H1 (cell line): ENCODE measurements around the gene WNT9A. TPM values are rescaled to one million over a fixed set of nuclear protein-coding genes. Genes with fewer than 3 reads are reported as not detected.

Experiments used
- CTCF ChIA-PET: fragments of 300-600 bp; sonication (Branson Sonifier 250); formaldehyde crosslinking; loops from one replicate; lab custom pipeline; 2021; ENCODE audit not compliant: partially characterized antibody; lab: Charles Lee
- POLR2A ChIA-PET: fragments of 300-600 bp; sonication (Branson Sonifier 250); formaldehyde crosslinking; loops from one replicate; lab custom pipeline; 2021; ENCODE audit warnings: inconsistent platforms; ENCODE audit not compliant: partially characterized antibody; lab: Charles Lee
- DNase-seq, 2 experiments: peaks; one replicate each; pipeline versions ENCODE4 v3.0.0 to v3.0.0-alpha.2; 2010 to 2022; ENCODE audit warnings: low spot score in 2 of 2, low read depth in 1 of 2, mixed read lengths in 1 of 2
- FAIRE-seq: peaks from 2 replicates; lab custom pipeline; 2011; peaks lifted over from hg19 to GRCh38; lab: Jason Lieb, UNC
- H2AFZ ChIP-seq: 2 replicates; pipeline ENCODE4 v1.8.1; 2012; ENCODE audit warnings: low read length, inconsistent platforms
- H2AK5ac ChIP-seq: 2 replicates; pipeline ENCODE4 v1.6.1; 2013; ENCODE audit warnings: low read depth, low read length
- H2BK120ac ChIP-seq: replicated peaks from 2 replicates; pipeline ENCODE3; 2013; ENCODE audit warnings: low read depth, low read length, inconsistent platforms
- H2BK12ac ChIP-seq: 2 replicates; pipeline ENCODE4 v1.6.1; 2013; ENCODE audit warnings: low read depth, low read length
- H2BK15ac ChIP-seq: 2 replicates; pipeline ENCODE4 v1.6.1; 2013; ENCODE audit warnings: low read length
- H2BK20ac ChIP-seq: 2 replicates; pipeline ENCODE4 v1.6.1; 2013; ENCODE audit warnings: low read length
- H2BK5ac ChIP-seq: 2 replicates; pipeline ENCODE4 v1.6.1; 2013; ENCODE audit warnings: low read depth, low read length
- H3K14ac ChIP-seq: 2 replicates; pipeline ENCODE4 v1.6.1; 2013; ENCODE audit warnings: inconsistent platforms; ENCODE audit not compliant: insufficient read length
- H3K18ac ChIP-seq: 2 replicates; pipeline ENCODE4 v1.6.1; 2013; ENCODE audit warnings: low read length; ENCODE audit errors: extremely low read depth
- H3K23ac ChIP-seq: 2 replicates; pipeline ENCODE4 v1.6.1; 2013; ENCODE audit warnings: inconsistent platforms; ENCODE audit not compliant: insufficient read length
- H3K23me2 ChIP-seq: 2 replicates; pipeline ENCODE4 v1.6.1; 2013; ENCODE audit warnings: low read depth, low read length
- H3K27ac ChIP-seq: 2 replicates; pipeline ENCODE4 v1.6.1; 2011; ENCODE audit warnings: low read depth, low read length, inconsistent platforms
- H3K27me3 ChIP-seq, 4 experiments: replicated peaks in 1 of 4; 1 replicate in 1 of 4; 2 replicates in 3 of 4; pipeline versions ENCODE4 v1.6.1 to v1.8.1; 2011 to 2013; ENCODE audit warnings: low read length in 3 of 4, mild to moderate bottlenecking in 3 of 4, inconsistent platforms in 2 of 4, mixed read lengths in 2 of 4, moderate library complexity in 1 of 4; ENCODE audit not compliant: control insufficient read depth in 3 of 4, insufficient read depth in 3 of 4; ENCODE audit errors: extremely low read depth in 1 of 4
- H3K36me3 ChIP-seq, 4 experiments: 2 replicates each; pipeline versions ENCODE4 v1.6.1 to v1.8.1; 2011 to 2013; ENCODE audit warnings: mild to moderate bottlenecking in 4 of 4, low read length in 3 of 4, moderate library complexity in 2 of 4, control low read depth in 1 of 4, inconsistent platforms in 1 of 4; ENCODE audit not compliant: insufficient read depth in 4 of 4, control insufficient read depth in 2 of 4
- H3K4ac ChIP-seq: replicated peaks from 2 replicates; pipeline ENCODE3; 2013; ENCODE audit warnings: low read length, low read depth, mixed read lengths, inconsistent platforms; ENCODE audit not compliant: insufficient read length
- H3K4me1 ChIP-seq, 4 experiments: replicated peaks in 1 of 4; 1 replicate in 1 of 4; 2 replicates in 3 of 4; pipeline versions ENCODE4 v1.6.1 to v1.8.1; 2011 to 2013; ENCODE audit warnings: low read length in 3 of 4, inconsistent platforms in 2 of 4, mixed read lengths in 1 of 4; ENCODE audit not compliant: insufficient read depth in 4 of 4, control insufficient read depth in 3 of 4
- H3K4me2 ChIP-seq, 2 experiments: 2 replicates each; pipeline versions ENCODE4 v1.6.1 to v1.8.1; 2011 to 2013; ENCODE audit warnings: low read depth in 2 of 2, low read length in 2 of 2, control low read depth in 1 of 2, inconsistent platforms in 1 of 2, mild to moderate bottlenecking in 1 of 2; ENCODE audit not compliant: insufficient read depth in 1 of 2
- H3K4me3 ChIP-seq, 4 experiments: fragments of 200-600, 300-600 bp in 1 of 4; sonication (generic), shearing (Covaris generic), sonication (Bioruptor Twin) in 1 of 4; 2 replicates each; pipeline versions ENCODE4 v1.5.1 to v1.8.1; 2011 to 2016; ENCODE audit warnings: low read length in 4 of 4, low read depth in 3 of 4, control low read depth in 2 of 4, inconsistent platforms in 2 of 4, mild to moderate bottlenecking in 2 of 4, mixed read lengths in 1 of 4, moderate library complexity in 1 of 4; ENCODE audit not compliant: insufficient read depth in 2 of 4; ENCODE audit errors: extremely low read depth in 1 of 4
- H3K56ac ChIP-seq: replicated peaks from 2 replicates; pipeline ENCODE3; 2013; ENCODE audit warnings: low read depth, mild to moderate bottlenecking, mixed read lengths, low read length, inconsistent platforms; ENCODE audit not compliant: insufficient read length
- H3K79me1 ChIP-seq: 2 replicates; pipeline ENCODE4 v1.6.1; 2013; ENCODE audit warnings: low read depth, low read length, control low read depth
- H3K79me2 ChIP-seq, 2 experiments: 2 replicates each; pipeline versions ENCODE4 v1.6.1 to v1.8.1; 2012 to 2013; ENCODE audit warnings: low read length in 2 of 2, mild to moderate bottlenecking in 2 of 2, inconsistent platforms in 1 of 2; ENCODE audit not compliant: insufficient read depth in 2 of 2, control insufficient read depth in 1 of 2
- H3K9ac ChIP-seq, 4 experiments: replicated peaks in 1 of 4; 1 replicate in 1 of 4; 2 replicates in 3 of 4; pipeline versions ENCODE4 v1.6.1 to v1.8.1; 2011 to 2013; ENCODE audit warnings: low read depth in 3 of 4, low read length in 3 of 4, control low read depth in 2 of 4, mild to moderate bottlenecking in 2 of 4, moderate library complexity in 2 of 4, inconsistent platforms in 1 of 4; ENCODE audit errors: extremely low read depth in 1 of 4
- H3K9me3 ChIP-seq, 2 experiments: 2 replicates each; pipeline versions ENCODE4 v1.6.1 to v1.8.1; 2012 to 2013; ENCODE audit warnings: mild to moderate bottlenecking in 2 of 2, moderate library complexity in 2 of 2, control low read depth in 1 of 2, inconsistent platforms in 1 of 2, low read depth in 1 of 2, low read length in 1 of 2, mixed read lengths in 1 of 2; ENCODE audit not compliant: insufficient read depth in 2 of 2
- H4K20me1 ChIP-seq, 2 experiments: replicated peaks in 1 of 2; 2 replicates each; pipeline versions ENCODE3 to v1.8.1; 2011 to 2013; ENCODE audit warnings: inconsistent platforms in 2 of 2, low read length in 2 of 2, mild to moderate bottlenecking in 1 of 2; ENCODE audit not compliant: insufficient read depth in 2 of 2, control insufficient read depth in 1 of 2
- H4K5ac ChIP-seq: 2 replicates; pipeline ENCODE4 v1.6.1; 2013; ENCODE audit warnings: low read length, low read depth, mixed read lengths, inconsistent platforms; ENCODE audit not compliant: insufficient read length
- H4K8ac ChIP-seq: 2 replicates; pipeline ENCODE4 v1.8.0; 2013; ENCODE audit warnings: mild to moderate bottlenecking, moderate library complexity, low read length, inconsistent platforms; ENCODE audit not compliant: insufficient read depth; ENCODE audit errors: extremely low read depth
- H4K91ac ChIP-seq: replicated peaks from 2 replicates; pipeline ENCODE3; 2013; ENCODE audit warnings: low read length, mixed read lengths, inconsistent platforms; ENCODE audit not compliant: insufficient read length
- RFX5 ChIP-seq: IDR thresholded peaks from 2 replicates; pipeline ENCODE4 v1.6.1; 2011; ENCODE audit warnings: low read depth, low read length, improper control_type of control experiment, borderline replicate concordance
- TEAD4 ChIP-seq: IDR thresholded peaks from 2 replicates; pipeline ENCODE4 v1.6.1; 2012; ENCODE audit warnings: low read depth, low read length, inconsistent platforms, mixed read lengths
- YY1 ChIP-seq: IDR thresholded peaks from 2 replicates; pipeline ENCODE4 v1.6.1; 2011; ENCODE audit warnings: low read depth, mild to moderate bottlenecking, low read length
- WGBS, 2 experiments: shearing (Covaris generic) in 1 of 2; methylation state at CpG; one replicate each; pipeline versions ENCODE4 v1.1.6 to v1.1.7; 2013 to 2015; ENCODE audit warnings: low lambda C conversion rate in 2 of 2, mixed read lengths in 2 of 2, inconsistent platforms in 1 of 2, low coverage in 1 of 2, missing lambda C conversion rate in 1 of 2; ENCODE audit not compliant: insufficient replicate concordance in 2 of 2, insufficient coverage in 1 of 2, insufficient read length in 1 of 2; ENCODE audit errors: extremely low coverage in 1 of 2, missing lambda C conversion rate in 1 of 2; 5-methylcytosine and 5-hydroxymethylcytosine counted together
- polyA plus RNA-seq, 7 experiments: library from polyadenylated mRNA; depleted of rRNA in 3 of 7; stranded (reverse) in 5 of 7; unstranded in 2 of 7; fragments of >200 nt in 5 of 7; fragments of 200-250 nt in 2 of 7; gene quantifications; 1 replicate in 5 of 7; 2 replicates in 1 of 7; 4 replicates in 1 of 7; pipeline versions ENCODE4 v1.2.1 to v1.2.3, GENCODE V29; 2011 to 2013; ENCODE audit warnings: missing spikeins in 2 of 7, mixed read lengths in 2 of 7
- total RNA-seq: library from RNA; stranded (reverse); fragmentation: NEBNext Ultra II Directional; extraction: Animal tissue kit (Norgen Biotek cat#: 25700); gene quantifications from 2 replicates; pipeline ENCODE4 v1.2.1, GENCODE V29; 2021

WNT9A gene
- total and polyA plus RNA-seq, 2 of the 8 experiments (the other 6 are each of a cell fraction or from before 2014, with no cell fraction given) = 1.1 to 1.5 TPM

DNA sequence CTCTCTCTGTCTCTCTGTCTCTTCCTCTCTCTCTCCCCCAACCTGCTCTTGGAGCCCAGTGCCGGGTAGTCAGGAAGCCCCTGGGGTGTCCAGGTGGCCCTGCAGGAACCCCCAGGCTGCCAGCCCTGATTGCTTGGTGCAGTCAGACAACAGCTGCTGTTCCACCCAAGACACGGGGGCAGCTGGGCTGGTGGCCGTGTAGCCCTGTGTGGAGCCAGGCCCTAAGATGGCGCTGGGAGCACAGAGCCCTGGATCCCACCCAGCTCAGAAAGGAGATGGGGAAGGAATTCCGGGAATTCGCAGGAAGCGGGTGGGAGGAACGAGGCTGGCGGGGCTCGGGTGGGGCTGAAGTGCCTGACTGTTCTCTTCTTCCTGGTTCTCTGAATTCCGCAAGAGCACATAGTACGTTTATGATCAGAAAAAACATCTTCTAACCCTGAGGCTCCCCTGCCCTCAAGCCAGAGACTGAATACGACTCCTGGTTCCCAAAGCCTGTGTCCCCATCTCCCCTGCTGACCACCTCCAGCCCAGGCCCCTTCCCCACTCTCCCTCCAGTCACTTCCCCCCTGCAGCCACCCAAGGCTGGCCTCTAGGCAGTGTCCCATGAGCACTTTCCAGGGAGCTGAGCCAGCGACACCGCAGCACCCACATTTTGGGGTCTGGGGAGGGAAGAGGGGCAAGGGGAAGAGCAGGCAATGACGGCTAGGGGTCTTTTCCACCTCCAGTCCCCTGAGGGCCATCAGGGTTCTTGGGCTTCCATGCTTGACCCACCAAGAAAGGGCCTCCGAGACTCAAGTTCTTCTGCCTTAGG lies 55.0 kb downstream of the WNT9A start:
- peak in 1 of 2 experiments; percentile 50 for DNase-seq
- Histone ChIP-seq H3K23me2 (peaks cover 3% of the 10 kb centered on the region; the same call in 1 of the 2 replicates), H3K36me3 (no peaks in the 10 kb centered on the region), H3K14ac (no peak overlapping the region), H2AFZ (peak overlapping the region; percentile 42; the same call in 1 of the 2 replicates), H3K56ac (no peak overlapping the region), H3K27me3 (no peaks in the 10 kb centered on the region), H3K9me3 (no peaks in the 10 kb centered on the region), H3K27ac (no peak overlapping the region), H2AK5ac (no peak overlapping the region), H2BK15ac (no peak overlapping the region), H3K4me3 (no peak overlapping the region), H3K23ac (no peak overlapping the region), H3K4me2 (no peak overlapping the region), H2BK120ac (no peak overlapping the region), H3K79me2 (no peaks in the 10 kb centered on the region), H3K79me1 (no peaks in the 10 kb centered on the region), H4K91ac (peak overlapping the region; percentile 72), H4K20me1 (no peaks in the 10 kb centered on the region), H3K9ac (no peak overlapping the region), H4K8ac (peak overlapping the region; percentile 77), H3K18ac (peak overlapping the region; percentile 71), H2BK5ac (peak overlapping the region; percentile 85; the same call in 1 of the 2 replicates), H2BK20ac (peak overlapping the region; percentile 86; the same call in 1 of the 2 replicates), H3K4ac (no peak overlapping the region), H4K5ac (no peak overlapping the region), H3K4me1 (peaks cover 0 to 24% (median 7%) of the 10 kb centered on the region in 4 experiments; a peak in 6 of 7 replicates), H2BK12ac (peak overlapping the region; percentile 84; the same call in 1 of the 2 replicates)
- POLR2A ChIA-PET = interaction anchor here (1.1 kb wide), 1 partner anchor 15 kb away, joined by 3 read pairs; no protein-coding TSS in a partner anchor
- no peak for TF ChIP-seq RFX5
- peak; percentile 8; the same call in 1 of the 2 replicates for TF ChIP-seq YY1
- TF ChIP-seq TEAD4 = peak; percentile 89
- CTCF ChIA-PET = interaction anchor here (0.8 to 1.1 kb wide), 2 partner anchors 120 to 125 kb away, joined by 3 read pairs; no protein-coding TSS in a partner anchor
- WGBS, 2 experiments = 82% methylated on average over 15 of the region's 17 CpGs; no CpG with 5 or more reads in 1 of the 2 experiments
- FAIRE-seq = no peak
